K562 (cell line): ENCODE measurements around the gene PYM1. TPM values are rescaled to one million over a fixed set of nuclear protein-coding genes. Genes with fewer than 3 reads are reported as not detected.

Experiments
- ATAC-seq: fragments of 200-7000 bp; cut with Tn5 transposase; 3 replicates; pipeline ENCODE4 v1.9.1; 2020; ENCODE audit warnings: moderate library complexity
- BruUV-seq: library from RNA; stranded (reverse); fragments of 400-500 nt; replicated peaks from 2 replicates; lab custom pipeline; 2021; lab: Mats Ljungman, UMichigan
- CTCF ChIA-PET: fragments of 300-600 bp; formaldehyde crosslinking; extraction: SDS; loops from one replicate; lab custom pipeline; 2021; ENCODE audit warnings: low intra/inter-chr PET ratio; lab: Yijun Ruan, JAX
- POLR2A ChIA-PET: fragments of 300-600, 350-650 bp; sonication (Branson Sonifier 250); formaldehyde crosslinking; extraction: SDS; loops from one replicate; lab custom pipeline; 2021; ENCODE audit warnings: antibody characterized with exemption, inconsistent platforms; lab: Yijun Ruan, JAX
- DNase-seq, 4 experiments: peaks; one replicate each; pipeline versions ENCODE4 v3.0.0 to v3.0.0-alpha.2; 2011 to 2018; ENCODE audit warnings: low spot score in 3 of 4, mixed read lengths in 3 of 4; ENCODE audit errors: extremely low read depth in 1 of 4
- FAIRE-seq: peaks from 2 replicates; lab custom pipeline; 2011; peaks lifted over from hg19 to GRCh38; lab: Jason Lieb, UNC
- H2AFZ ChIP-seq: 2 replicates; pipeline ENCODE4 v1.6.0; 2011; ENCODE audit warnings: low read depth, low read length, control low read depth, inconsistent platforms
- H3K27ac ChIP-seq: fragments of 200-600 bp; 3 replicates; pipeline ENCODE4 v1.8.0; 2011; ENCODE audit warnings: low read depth, mild to moderate bottlenecking, control low read depth, inconsistent platforms, low read length, moderate library complexity, mixed read lengths; ENCODE audit errors: extremely low read depth
- H3K27me3 ChIP-seq, 2 experiments: fragments of 300-600 bp in 1 of 2; 2 replicates in 1 of 2; 3 replicates in 1 of 2; pipeline versions ENCODE4 v1.6.0 to v1.8.0; 2011; ENCODE audit warnings: inconsistent platforms in 2 of 2, low read length in 2 of 2, mild to moderate bottlenecking in 1 of 2, mixed read lengths in 1 of 2, moderate library complexity in 1 of 2; ENCODE audit not compliant: control insufficient read depth in 2 of 2, insufficient read depth in 2 of 2
- H3K36me3 ChIP-seq: fragments of 300-600 bp; 3 replicates; pipeline ENCODE4 v1.8.0; 2011; ENCODE audit warnings: mild to moderate bottlenecking, low read length, inconsistent platforms; ENCODE audit not compliant: control insufficient read depth, insufficient read depth
- H3K4me1 ChIP-seq, 2 experiments: fragments of 200-600 bp in 1 of 2; replicated peaks in 1 of 2; 2 replicates in 1 of 2; 3 replicates in 1 of 2; pipeline versions ENCODE4 v1.5.1 to v1.8.0; 2011; ENCODE audit warnings: inconsistent platforms in 2 of 2, low read length in 2 of 2, mild to moderate bottlenecking in 1 of 2, mixed read lengths in 1 of 2, moderate library complexity in 1 of 2; ENCODE audit not compliant: control insufficient read depth in 2 of 2, insufficient read depth in 2 of 2
- H3K4me2 ChIP-seq: 2 replicates; pipeline ENCODE4 v1.6.1; 2011; ENCODE audit warnings: low read length, control low read depth, inconsistent platforms, mixed read lengths; ENCODE audit not compliant: insufficient read depth
- H3K4me3 ChIP-seq: fragments of 200-600 bp; sonication (generic), shearing (Covaris generic); 2 replicates; pipeline ENCODE4 v1.5.1; 2016; ENCODE audit warnings: control low read depth, inconsistent platforms
- H3K79me2 ChIP-seq: fragments of 200-600 bp; 3 replicates; pipeline ENCODE4 v1.8.0; 2011; ENCODE audit warnings: low read length, inconsistent platforms; ENCODE audit not compliant: control insufficient read depth, insufficient read depth
- H3K9ac ChIP-seq, 2 experiments: 2 replicates each; pipeline versions ENCODE4 v1.6.0 to v1.6.1; 2011; ENCODE audit warnings: low read depth in 2 of 2, low read length in 2 of 2, control low read depth in 1 of 2, inconsistent platforms in 1 of 2, mild to moderate bottlenecking in 1 of 2, mixed read lengths in 1 of 2; ENCODE audit not compliant: insufficient read depth in 1 of 2
- H3K9me1 ChIP-seq: one replicate; pipeline ENCODE4 v1.6.0; 2011; ENCODE audit warnings: inconsistent platforms, mild to moderate bottlenecking, low read length, moderate library complexity; ENCODE audit not compliant: control insufficient read depth, insufficient read depth
- H3K9me3 ChIP-seq: replicated peaks from 2 replicates; pipeline ENCODE4 v1.5.1; 2011; ENCODE audit warnings: low read depth, low read length, inconsistent platforms; ENCODE audit not compliant: control insufficient read depth, insufficient read depth
- H4K20me1 ChIP-seq: replicated peaks from 2 replicates; pipeline ENCODE4 v1.6.1; 2011; ENCODE audit warnings: low read length, inconsistent platforms, mixed read lengths; ENCODE audit not compliant: control insufficient read depth, insufficient read depth
- CHD1 ChIP-seq: fragments of 200-600 bp; sonication (generic); IDR thresholded peaks from one replicate; pipeline ENCODE4 v1.6.1; 2012; ENCODE audit warnings: mild to moderate bottlenecking, moderate library complexity, low read length, inconsistent platforms
- ELF1 ChIP-seq: fragments of 200-800 bp; sonication (Bioruptor generic); IDR thresholded peaks from 2 replicates; pipeline ENCODE4 v1.6.1; 2016; ENCODE audit warnings: missing genetic modification characterization, missing compliant biosample characterization
- NR1H2 ChIP-seq: sonication (generic); formaldehyde crosslinking; IDR thresholded peaks from 2 replicates; pipeline ENCODE4 v1.4.0; 2020; ENCODE audit warnings: mild to moderate bottlenecking, missing genetic modification reagents
- RNF219 ChIP-seq: fragments of 250-450 bp; sonication (Bioruptor Pico); IDR thresholded peaks from 2 replicates; pipeline ENCODE4 v1.5.0; 2022; ENCODE audit warnings: mild to moderate bottlenecking
- ZNF121 ChIP-seq: sonication (generic); formaldehyde crosslinking; conservative IDR thresholded peaks from 2 replicates; pipeline ENCODE4 v1.8.0; 2022; ENCODE audit warnings: missing genetic modification reagents
- ZNF165 ChIP-seq: fragments of 250-450 bp; sonication (Bioruptor Pico); IDR thresholded peaks from 2 replicates; pipeline ENCODE4 v1.4.0; 2020; ENCODE audit warnings: borderline replicate concordance
- WGBS: fragments of 100-300 bp; shearing (Covaris generic); methylation state at CpG from one replicate; pipeline ENCODE4 v1.1.6; 2016; ENCODE audit warnings: low coverage, mixed read lengths; ENCODE audit not compliant: insufficient coverage; ENCODE audit errors: missing lambda C conversion rate; 5-methylcytosine and 5-hydroxymethylcytosine counted together
- in situ Hi-C: fragments of 300-500 bp; cut with MboI; formaldehyde crosslinking; loops from 4 replicates; pipeline ENCODE4 v1.15.0; 2018; ENCODE audit warnings: inconsistent platforms, mixed read lengths
- intact Hi-C: fragments of 100-400 bp; cut with micrococcal nuclease; formaldehyde crosslinking; loops from 2 replicates; pipeline ENCODE4 v1.14.2; 2022
- polyA plus RNA-seq, 8 experiments: library from polyadenylated mRNA; depleted of rRNA in 4 of 8; stranded (reverse) in 5 of 8; unstranded in 3 of 8; fragments of >200 nt; fragmentation: Nextera tagmentation in 2 of 8; fragmentation: Illumina TruSeq in 1 of 8; extraction: Ambion mirVana in 2 of 8; extraction: Trizol in 1 of 8; gene quantifications; 2 replicates each; pipeline versions ENCODE4 v1.2.1 to v1.2.3, GENCODE V29; 2011 to 2014; ENCODE audit warnings: inconsistent platforms in 1 of 8, missing spikeins in 1 of 8
- total RNA-seq, 7 experiments: library from RNA; depleted of rRNA in 6 of 7; stranded (reverse); fragments of >200 nt in 6 of 7; fragmentation: Illumina TruSeq in 2 of 7; extraction: Trizol in 2 of 7; gene quantifications; 2 replicates each; pipeline versions ENCODE4 v1.2.1 to v1.2.3, GENCODE V29; 2011 to 2021; ENCODE audit warnings: low replicate concordance in 1 of 7
- TF ChIP-seq, protein P1 (sequence below): fragments of 450-650 bp; IDR thresholded peaks from 2 replicates; pipeline ENCODE4 v1.6.1; 2016; ENCODE audit warnings: antibody characterized with exemption
- TF ChIP-seq, protein P2 (sequence below): fragments of 250-450 bp; sonication (Bioruptor Pico); IDR thresholded peaks from 2 replicates; pipeline ENCODE4 v1.4.0; 2020

Gene PYM1
- total and polyA plus RNA-seq, 9 of the 15 experiments (the other 6 are each of a cell fraction or from before 2014, with no cell fraction given): 29.0 to 51.3 (median 34.1) TPM

DNA sequence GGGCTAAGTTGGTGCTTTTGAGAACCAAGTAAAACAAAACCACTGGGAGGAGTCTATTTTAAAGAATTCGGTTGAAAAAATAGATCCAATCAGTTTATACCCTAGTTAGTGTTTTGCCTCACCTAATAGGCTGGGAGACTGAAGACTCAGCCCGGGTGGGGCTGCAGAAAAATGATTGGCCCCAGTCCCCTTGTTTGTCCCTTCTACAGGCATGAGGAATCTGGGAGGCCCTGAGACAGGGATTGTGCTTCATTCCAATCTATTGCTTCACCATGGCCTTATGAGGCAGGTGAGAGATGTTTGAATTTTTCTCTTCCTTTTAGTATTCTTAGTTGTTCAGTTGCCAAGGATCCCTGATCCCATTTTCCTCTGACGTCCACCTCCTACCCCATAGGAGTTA, 44.3 kb upstream of the PYM1 start:
- in situ Hi-C loops (no loop called here), intact Hi-C loops (loop anchor here (2.0 to 5.0 kb wide), 2 partner anchors 45 to 49 kb away; partner anchors contain the start of genes IKZF4 and PYM1)
- H3K4me2 ChIP-seq: peak overlapping the region; percentile 43
- WGBS: 7% methylated on average over 3 of the region's 3 CpGs
- no TSS peak for BruUV-seq
- CTCF ChIA-PET: no interaction called here
- 0 out of 4 replicates have a peak overlapping the region, but pooled peaks of 1 of the 2 experiments have one; percentile 81 for H3K9ac ChIP-seq
- H3K4me3 ChIP-seq: no peak overlapping the region
- H3K9me3 ChIP-seq: no peaks in the 10 kb centered on the region
- ATAC-seq (no peak), DNase-seq (peak in 2 of 4 experiments; percentile 41 to 48), FAIRE-seq (peak; percentile 55)
- no peaks in the 10 kb centered on the region for H4K20me1 ChIP-seq
- H3K4me1 ChIP-seq: peaks cover 11 to 28% of the 10 kb centered on the region in 2 experiments
- POLR2A ChIA-PET: interaction anchor here (0.8 to 1.2 kb wide), 2 partner anchors 47 to 1717 kb away, joined by 3 read pairs; no protein-coding TSS in a partner anchor
- peaks cover 56% of the 10 kb centered on the region for H3K36me3 ChIP-seq
- H3K27ac ChIP-seq: peak overlapping the region; percentile 88; the same call in 2 of the 3 replicates
- no peaks in the 10 kb centered on the region for H3K27me3 ChIP-seq
- no peaks in the 10 kb centered on the region for H3K9me1 ChIP-seq
- no peak overlapping the region for H2AFZ ChIP-seq
- peaks cover 54% of the 10 kb centered on the region for H3K79me2 ChIP-seq
- TF ChIP-seq, protein P1, sequence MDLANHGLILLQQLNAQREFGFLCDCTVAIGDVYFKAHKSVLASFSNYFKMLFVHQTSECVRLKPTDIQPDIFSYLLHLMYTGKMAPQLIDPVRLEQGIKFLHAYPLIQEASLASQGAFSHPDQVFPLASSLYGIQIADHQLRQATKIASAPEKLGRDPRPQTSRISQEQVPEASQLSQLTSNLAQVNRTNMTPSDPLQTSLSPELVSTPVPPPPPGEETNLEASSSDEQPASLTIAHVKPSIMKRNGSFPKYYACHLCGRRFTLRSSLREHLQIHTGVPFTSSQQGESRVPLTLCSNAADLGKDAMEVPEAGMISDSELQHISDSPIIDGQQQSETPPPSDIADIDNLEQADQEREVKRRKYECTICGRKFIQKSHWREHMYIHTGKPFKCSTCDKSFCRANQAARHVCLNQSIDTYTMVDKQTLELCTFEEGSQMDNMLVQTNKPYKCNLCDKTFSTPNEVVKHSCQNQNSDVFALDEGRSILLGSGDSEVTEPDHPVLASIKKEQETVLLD: no peak
- TF ChIP-seq RNF219 (CRISPR knock-in tag): no peak
- no peak for TF ChIP-seq ELF1
- no peak for TF ChIP-seq ZNF121
- no peak for TF ChIP-seq NR1H2
- TF ChIP-seq CHD1: no peak
- no peak for TF ChIP-seq ZNF165 (CRISPR knock-in tag)
- TF ChIP-seq, protein P2, sequence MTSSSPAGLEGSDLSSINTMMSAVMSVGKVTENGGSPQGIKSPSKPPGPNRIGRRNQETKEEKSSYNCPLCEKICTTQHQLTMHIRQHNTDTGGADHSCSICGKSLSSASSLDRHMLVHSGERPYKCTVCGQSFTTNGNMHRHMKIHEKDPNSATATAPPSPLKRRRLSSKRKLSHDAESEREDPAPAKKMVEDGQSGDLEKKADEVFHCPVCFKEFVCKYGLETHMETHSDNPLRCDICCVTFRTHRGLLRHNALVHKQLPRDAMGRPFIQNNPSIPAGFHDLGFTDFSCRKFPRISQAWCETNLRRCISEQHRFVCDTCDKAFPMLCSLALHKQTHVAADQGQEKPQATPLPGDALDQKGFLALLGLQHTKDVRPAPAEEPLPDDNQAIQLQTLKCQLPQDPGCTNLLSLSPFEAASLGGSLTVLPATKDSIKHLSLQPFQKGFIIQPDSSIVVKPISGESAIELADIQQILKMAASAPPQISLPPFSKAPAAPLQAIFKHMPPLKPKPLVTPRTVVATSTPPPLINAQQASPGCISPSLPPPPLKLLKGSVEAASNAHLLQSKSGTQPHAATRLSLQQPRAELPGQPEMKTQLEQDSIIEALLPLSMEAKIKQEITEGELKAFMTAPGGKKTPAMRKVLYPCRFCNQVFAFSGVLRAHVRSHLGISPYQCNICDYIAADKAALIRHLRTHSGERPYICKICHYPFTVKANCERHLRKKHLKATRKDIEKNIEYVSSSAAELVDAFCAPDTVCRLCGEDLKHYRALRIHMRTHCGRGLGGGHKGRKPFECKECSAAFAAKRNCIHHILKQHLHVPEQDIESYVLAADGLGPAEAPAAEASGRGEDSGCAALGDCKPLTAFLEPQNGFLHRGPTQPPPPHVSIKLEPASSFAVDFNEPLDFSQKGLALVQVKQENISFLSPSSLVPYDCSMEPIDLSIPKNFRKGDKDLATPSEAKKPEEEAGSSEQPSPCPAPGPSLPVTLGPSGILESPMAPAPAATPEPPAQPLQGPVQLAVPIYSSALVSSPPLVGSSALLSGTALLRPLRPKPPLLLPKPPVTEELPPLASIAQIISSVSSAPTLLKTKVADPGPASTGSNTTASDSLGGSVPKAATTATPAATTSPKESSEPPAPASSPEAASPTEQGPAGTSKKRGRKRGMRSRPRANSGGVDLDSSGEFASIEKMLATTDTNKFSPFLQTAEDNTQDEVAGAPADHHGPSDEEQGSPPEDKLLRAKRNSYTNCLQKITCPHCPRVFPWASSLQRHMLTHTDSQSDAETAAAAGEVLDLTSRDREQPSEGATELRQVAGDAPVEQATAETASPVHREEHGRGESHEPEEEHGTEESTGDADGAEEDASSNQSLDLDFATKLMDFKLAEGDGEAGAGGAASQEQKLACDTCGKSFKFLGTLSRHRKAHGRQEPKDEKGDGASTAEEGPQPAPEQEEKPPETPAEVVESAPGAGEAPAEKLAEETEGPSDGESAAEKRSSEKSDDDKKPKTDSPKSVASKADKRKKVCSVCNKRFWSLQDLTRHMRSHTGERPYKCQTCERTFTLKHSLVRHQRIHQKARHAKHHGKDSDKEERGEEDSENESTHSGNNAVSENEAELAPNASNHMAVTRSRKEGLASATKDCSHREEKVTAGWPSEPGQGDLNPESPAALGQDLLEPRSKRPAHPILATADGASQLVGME (CRISPR knock-in tag): no peak
